Measurements from ENCODE around the gene TRIM54.
A peak's percentile ranks its signal among the peaks of the same experiment; 100 is the strongest.
"Not testable (repeated sequence)": the region's sequence is repeated elsewhere in the genome, so short reads cannot be mapped to it uniquely, and the experiment has no call there.

Gene TRIM54

GRCh38 chr2:27316655-27317412 lies 34.6 kb downstream of the TRIM54 start:
- TF ChIP-seq CTCF (conservative IDR thresholded peaks at IDR 0.05; ENCODE audit: low read length) (no peak), EZH2phosphoT487 (IDR thresholded peaks at IDR 0.05; ENCODE audit: borderline replicate concordance) (no peak)
- no peaks in the 10 kb centered on the region for H3K9me2 ChIP-seq (replicated peaks; ENCODE audit: low read depth, low read length)
- H3K79me2 ChIP-seq (ENCODE audit: insufficient read depth, low read length): peaks cover 4% of the 10 kb centered on the region; the same call in 1 of the 2 replicates
- no peak overlapping the region for H3K4me2 ChIP-seq (ENCODE audit: low read depth, low read length, poor library complexity, severe bottlenecking)
- H3K27me3 ChIP-seq (ENCODE audit: insufficient read depth, low read length, poor library complexity, severe bottlenecking): no peaks in the 10 kb centered on the region
- H4K20me1 ChIP-seq (ENCODE audit: insufficient read depth, low read length, poor library complexity, severe bottlenecking): no peaks in the 10 kb centered on the region
- no peak overlapping the region for H3K9ac ChIP-seq (ENCODE audit: low read depth, low read length, poor library complexity, severe bottlenecking)
- peaks cover 11% of the 10 kb centered on the region for H3K4me1 ChIP-seq (ENCODE audit: insufficient read depth, low read length, poor library complexity, severe bottlenecking)
- H2AFZ ChIP-seq (ENCODE audit: low read length): no peak overlapping the region
- H3K4me3 ChIP-seq (ENCODE audit: low read length, poor library complexity, severe bottlenecking): no peak overlapping the region
- H3K36me3 ChIP-seq (ENCODE audit: insufficient read depth, low read length): no peaks in the 10 kb centered on the region
- no peaks in the 10 kb centered on the region for H3K9me3 ChIP-seq (ENCODE audit: insufficient read depth, low read depth, low read length)
- no peaks in the 10 kb centered on the region for H3F3A ChIP-seq (ENCODE audit: low read depth)

DNA sequence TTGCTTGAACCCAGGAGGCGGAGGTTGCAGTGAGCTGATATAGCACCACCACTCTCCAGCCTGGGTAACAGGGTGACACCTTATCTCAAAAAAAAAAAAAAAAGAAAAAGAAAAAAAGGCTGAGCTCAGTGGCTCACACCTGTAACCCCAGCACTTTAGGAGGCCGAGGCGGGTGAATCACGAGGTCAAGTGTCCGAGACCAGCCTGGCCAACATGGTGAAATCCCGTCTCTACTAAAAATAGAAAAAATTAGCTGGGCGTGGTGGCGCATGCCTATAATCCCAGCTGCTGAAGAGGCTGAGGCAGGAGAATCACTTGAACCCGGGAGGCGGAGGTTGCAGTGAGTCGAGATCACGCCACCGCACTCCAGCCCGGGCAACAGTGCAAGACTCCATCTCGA lies 37.6 kb downstream of the TRIM54 start:
- H3K9me2 ChIP-seq (replicated peaks; ENCODE audit: low read depth, low read length); H3K9me3 ChIP-seq (ENCODE audit: insufficient read depth, low read depth, low read length); H3K9ac ChIP-seq (ENCODE audit: low read depth, low read length, poor library complexity, severe bottlenecking); H3K4me2 ChIP-seq (ENCODE audit: low read depth, low read length, poor library complexity, severe bottlenecking); H3K36me3 ChIP-seq (ENCODE audit: insufficient read depth, low read length); H4K20me1 ChIP-seq (ENCODE audit: insufficient read depth, low read length, poor library complexity, severe bottlenecking); H2AFZ ChIP-seq (ENCODE audit: low read length); H3F3A ChIP-seq (ENCODE audit: low read depth); H3K27me3 ChIP-seq (ENCODE audit: insufficient read depth, low read length, poor library complexity, severe bottlenecking); H3K4me3 ChIP-seq (ENCODE audit: low read length, poor library complexity, severe bottlenecking): not testable (repeated sequence)
- Histone ChIP-seq H3K4me1 (ENCODE audit: insufficient read depth, low read length, poor library complexity, severe bottlenecking) (peaks cover 17% of the 10 kb centered on the region), H3K79me2 (ENCODE audit: insufficient read depth, low read length) (peaks cover 20% of the 10 kb centered on the region)

DNA sequence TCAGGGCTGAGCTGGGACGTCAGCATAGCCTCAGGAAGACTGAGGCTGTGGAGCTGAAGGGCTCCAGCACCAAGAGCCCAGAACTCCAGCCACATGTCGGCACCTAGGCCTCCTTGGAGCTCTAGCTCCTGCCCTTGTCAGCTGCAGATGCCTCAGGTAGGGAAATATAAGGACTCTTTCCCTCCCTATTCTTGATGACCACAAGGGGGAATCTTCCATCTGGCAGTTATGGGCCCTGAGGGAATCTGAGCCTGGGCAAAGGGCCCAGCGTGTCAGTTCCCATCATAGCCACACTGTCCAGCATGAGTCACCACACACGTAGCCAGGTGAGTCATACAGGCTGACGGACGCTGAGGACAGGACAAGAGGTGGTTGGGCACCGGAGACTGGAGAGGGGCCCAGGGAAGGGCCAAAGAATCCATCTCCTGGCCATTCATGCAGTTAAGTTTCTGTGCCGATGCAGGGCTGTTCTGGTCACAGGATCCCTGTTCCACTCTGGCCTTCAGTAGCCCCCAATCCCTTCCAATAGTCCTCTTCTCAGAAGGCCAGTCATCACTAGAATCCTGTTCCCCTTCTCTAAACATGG lies 38.8 kb downstream of the TRIM54 start:
- Histone ChIP-seq H3F3A (ENCODE audit: low read depth) (peaks cover 2% of the 10 kb centered on the region; the same call in 1 of the 2 replicates), H3K4me2 (ENCODE audit: low read depth, low read length, poor library complexity, severe bottlenecking) (peak overlapping the region; percentile 88)
- TF ChIP-seq EZH2phosphoT487 (IDR thresholded peaks at IDR 0.05; ENCODE audit: borderline replicate concordance): no peak
- TF ChIP-seq CTCF (conservative IDR thresholded peaks at IDR 0.05; ENCODE audit: low read length): no peak; the same call in 1 of the 2 replicates

More for the DNA sequence above, 38.8 kb downstream of the TRIM54 start:
- peaks cover 15% of the 10 kb centered on the region for H3K4me1 ChIP-seq (ENCODE audit: insufficient read depth, low read length, poor library complexity, severe bottlenecking)
- peak overlapping the region; percentile 94 for H3K9ac ChIP-seq (ENCODE audit: low read depth, low read length, poor library complexity, severe bottlenecking)
- H2AFZ ChIP-seq (ENCODE audit: low read length): no peak overlapping the region
- peaks cover 20% of the 10 kb centered on the region for H3K79me2 ChIP-seq (ENCODE audit: insufficient read depth, low read length)
- no peaks in the 10 kb centered on the region for H4K20me1 ChIP-seq (ENCODE audit: insufficient read depth, low read length, poor library complexity, severe bottlenecking)
- H3K36me3 ChIP-seq (ENCODE audit: insufficient read depth, low read length): peaks cover 4% of the 10 kb centered on the region; the same call in 1 of the 2 replicates
- no peaks in the 10 kb centered on the region for H3K9me3 ChIP-seq (ENCODE audit: insufficient read depth, low read depth, low read length)
- H3K27me3 ChIP-seq (ENCODE audit: insufficient read depth, low read length, poor library complexity, severe bottlenecking): no peaks in the 10 kb centered on the region
- no peak overlapping the region for H3K4me3 ChIP-seq (ENCODE audit: low read length, poor library complexity, severe bottlenecking)
- H3K9me2 ChIP-seq (replicated peaks; ENCODE audit: low read depth, low read length): no peaks in the 10 kb centered on the region
